A673 (cell line): ENCODE data around the gene DNAJC21. TPM values are rescaled to one million over a fixed set of nuclear protein-coding genes. Genes with fewer than 3 reads are reported as not detected.

Experiments used
- BruUV-seq: library from RNA; stranded (reverse); fragments of 400-500 nt; replicated peaks from 2 replicates; lab custom pipeline; 2021; lab: Mats Ljungman, UMichigan
- CTCF ChIA-PET: fragments of 300-600 bp; sonication (Branson Sonifier 250); formaldehyde crosslinking; loops from one replicate; lab custom pipeline; 2022; ENCODE audit warnings: antibody characterized with exemption; lab: Charles Lee
- POLR2A ChIA-PET: fragments of 300-600 bp; sonication (Branson Sonifier 250); formaldehyde crosslinking; loops from one replicate; lab custom pipeline; 2022; ENCODE audit warnings: antibody characterized with exemption; ENCODE audit not compliant: low non-redundant PET; lab: Charles Lee
- DNase-seq: peaks from one replicate; pipeline ENCODE4 v3.0.0-alpha.2; 2015; ENCODE audit warnings: low spot score
- H3K27ac ChIP-seq: fragments of 200-600 bp; sonication (generic); 2 replicates; pipeline ENCODE4 v1.5.1; 2016; ENCODE audit warnings: mixed run types, low read depth, mild to moderate bottlenecking, mixed read lengths, antibody characterized with exemption, low read length; ENCODE audit not compliant: poor library complexity, severe bottlenecking
- H3K27me3 ChIP-seq: fragments of 200-600 bp; sonication (generic); replicated peaks from 2 replicates; pipeline ENCODE4 v1.6.1; 2017; ENCODE audit warnings: mixed run types, low read depth, mild to moderate bottlenecking, mixed read lengths, antibody characterized with exemption, low read length; ENCODE audit not compliant: insufficient read depth, poor library complexity
- H3K36me3 ChIP-seq: fragments of 200-600 bp; sonication (generic); 2 replicates; pipeline ENCODE4 v1.6.1; 2016; ENCODE audit warnings: mixed run types, mild to moderate bottlenecking, mixed read lengths, antibody characterized with exemption, low read length; ENCODE audit not compliant: insufficient read depth, poor library complexity, severe bottlenecking
- H3K4me1 ChIP-seq: fragments of 200-600 bp; sonication (generic); 2 replicates; pipeline ENCODE4 v1.6.1; 2017; ENCODE audit warnings: mixed run types, mild to moderate bottlenecking, mixed read lengths, antibody characterized with exemption, low read length; ENCODE audit not compliant: insufficient read depth, poor library complexity, severe bottlenecking
- H3K4me3 ChIP-seq: fragments of 200-600 bp; sonication (generic); 2 replicates; pipeline ENCODE4 v1.5.1; 2016; ENCODE audit warnings: low read depth, mixed run types, mild to moderate bottlenecking, mixed read lengths, low read length; ENCODE audit not compliant: poor library complexity, severe bottlenecking
- H3K9me3 ChIP-seq: fragments of 200-600 bp; sonication (generic); 2 replicates; pipeline ENCODE4 v1.6.1; 2016; ENCODE audit warnings: mixed run types, low read depth, mild to moderate bottlenecking, mixed read lengths, antibody characterized with exemption, low read length; ENCODE audit not compliant: poor library complexity, severe bottlenecking
- CTCF ChIP-seq: fragments of 300-800, 200-600 bp; sonication (generic); conservative IDR thresholded peaks from 2 replicates; pipeline ENCODE4 v1.5.1; 2017; ENCODE audit warnings: low read depth, mild to moderate bottlenecking, antibody characterized with exemption, low read length, moderate library complexity, mixed read lengths
- EZH2 ChIP-seq: fragments of 200-600 bp; sonication (generic); IDR thresholded peaks from 2 replicates; pipeline ENCODE4 v1.6.1; 2017; ENCODE audit warnings: borderline replicate concordance, low read depth, mild to moderate bottlenecking, mixed read lengths, antibody characterized with exemption, low read length; ENCODE audit not compliant: poor library complexity, severe bottlenecking
- intact Hi-C: fragments of 100-400 bp; cut with micrococcal nuclease; formaldehyde crosslinking; loops from one replicate; pipeline ENCODE4 v1.10.0; 2022; ENCODE audit not compliant: unreplicated experiment
- total RNA-seq: library from RNA; stranded (reverse); gene quantifications from 2 replicates; pipeline ENCODE4 v1.2.3, GENCODE V29; 2021

The DNAJC21 gene
- total RNA-seq, 1 experiment from 2014 or later: 48.7 TPM

- peak; percentile 77 for DNase-seq
- Histone ChIP-seq H3K4me1 (no peaks in the 10 kb centered on the region), H3K27me3 (no peaks in the 10 kb centered on the region), H3K4me3 (no peak overlapping the region), H3K9me3 (no peaks in the 10 kb centered on the region), H3K27ac (no peak overlapping the region), H3K36me3 (no peaks in the 10 kb centered on the region)
- ChIA-PET POLR2A (no interaction called here), CTCF (interaction anchor here (0.9 kb wide), 1 partner anchor 411 kb away, joined by 3 read pairs; no protein-coding TSS in a partner anchor)
- no TSS peak for BruUV-seq
- intact Hi-C loops: loop anchor here (1.0 to 5.0 kb wide), 3 partner anchors 241 to 412 kb away; partner anchors contain the start of gene RAI14
- no peak for TF ChIP-seq EZH2
- TF ChIP-seq CTCF: peak; percentile 85
Observed at GRCh38 chr5:34898258-34898895, 31.0 kb upstream of the DNAJC21 start.

- Histone ChIP-seq H3K36me3 (no peaks in the 10 kb centered on the region), H3K4me1 (no peaks in the 10 kb centered on the region), H3K4me3 (no peak overlapping the region), H3K27ac (no peak overlapping the region), H3K27me3 (no peaks in the 10 kb centered on the region), H3K9me3 (no peaks in the 10 kb centered on the region)
- no peak for TF ChIP-seq EZH2
- TF ChIP-seq CTCF: no peak
- BruUV-seq: no TSS peak
- POLR2A ChIA-PET: no interaction called here
- intact Hi-C loops: loop anchor here (5.0 kb wide), 1 partner anchor 242 kb away; the partner anchor contains the start of gene RAI14
- DNase-seq: no peak
- CTCF ChIA-PET: no interaction called here
Observed at GRCh38 chr5:34899066-34899465, 30.3 kb upstream of the DNAJC21 start.

- Histone ChIP-seq H3K4me1 (no peaks in the 10 kb centered on the region), H3K36me3 (no peaks in the 10 kb centered on the region), H3K27me3 (no peaks in the 10 kb centered on the region), H3K9me3 (no peaks in the 10 kb centered on the region), H3K4me3 (no peak overlapping the region), H3K27ac (no peak overlapping the region)
- no TSS peak for BruUV-seq
- ChIA-PET CTCF (interaction anchor here (0.7 kb wide), 1 partner anchor 200 kb away, joined by 3 read pairs; no protein-coding TSS in a partner anchor), POLR2A (no interaction called here)
- no peak for DNase-seq
- intact Hi-C loops: loop anchor here (5.0 kb wide), 1 partner anchor 883 kb away; no protein-coding TSS in a partner anchor
- TF ChIP-seq EZH2 (no peak), CTCF (no peak)
Observed at GRCh38 chr5:34900652-34901051, 28.7 kb upstream of the DNAJC21 start.
